GM18526 (cell line): ENCODE data around the gene DSCAML1.

Experiments
- POLR2A ChIP-seq: IDR thresholded peaks from 3 replicates; pipeline ENCODE4 v1.6.1; 2011; ENCODE audit not compliant: insufficient read length; ENCODE audit errors: extremely low read depth

DSCAML1 gene

GRCh38 chr11:117825538-117826189 lies 28.6 kb upstream of the DSCAML1 start:
- no peak for TF ChIP-seq POLR2A

GRCh38 chr11:117824571-117825537 lies 27.8 kb upstream of the DSCAML1 start, which contains the start of gene FXYD2:
TSS of gene FXYD2 (minus strand) at chr11:117824744. CDS start at chr11:117824678, 66 bp downstream.
- TF ChIP-seq POLR2A, result peak; percentile 56

GRCh38 chr11:117823946-117824420 lies 27.0 kb upstream of the DSCAML1 start:
- no peak for TF ChIP-seq POLR2A

- no peak for TF ChIP-seq POLR2A
These were observed 26.4 kb upstream of the DSCAML1 start for GRCh38 chr11:117823294-117823945.

- TF ChIP-seq POLR2A, result no peak
These were observed 25.3 kb upstream of the DSCAML1 start for GRCh38 chr11:117822074-117823033.

- no peak for TF ChIP-seq POLR2A
These were observed 24.4 kb upstream of the DSCAML1 start for GRCh38 chr11:117821431-117821830.

GRCh38 chr11:117820516-117820915 lies 23.5 kb upstream of the DSCAML1 start:
- no peak for TF ChIP-seq POLR2A

GRCh38 chr11:117820071-117820470 lies 23.1 kb upstream of the DSCAML1 start:
- TF ChIP-seq POLR2A, result no peak

- no peak for TF ChIP-seq POLR2A
These were observed 22.4 kb upstream of the DSCAML1 start for GRCh38 chr11:117819096-117820040.

GRCh38 chr11:117818041-117818873 lies 21.2 kb upstream of the DSCAML1 start:
- no peak for TF ChIP-seq POLR2A

GRCh38 chr11:117817368-117818040 lies 20.5 kb upstream of the DSCAML1 start:
- peak; percentile 4 for TF ChIP-seq POLR2A

GRCh38 chr11:117816846-117817367 lies 19.9 kb upstream of the DSCAML1 start:
- no peak for TF ChIP-seq POLR2A
